GM23338 (cell line): ENCODE measurements around the gene SBF1.

Source experiments
- CREB1 ChIP-seq: fragments of 250-450 bp; sonication (Bioruptor Pico); IDR thresholded peaks from 2 replicates; pipeline ENCODE4 v1.5.0; 2020; ENCODE audit warnings: low read depth, mild to moderate bottlenecking, moderate library complexity
- EZH2 ChIP-seq: fragments of 200-600 bp; sonication (generic); IDR thresholded peaks from one replicate; pipeline ENCODE4 v1.8.0; 2017; ENCODE audit warnings: antibody characterized with exemption, mild to moderate bottlenecking, low read depth; ENCODE audit not compliant: unreplicated experiment
- EZH2phosphoT487 ChIP-seq: fragments of 200-600 bp; sonication (generic); IDR thresholded peaks from one replicate; pipeline ENCODE4 v1.8.1; 2018; ENCODE audit warnings: antibody characterized with exemption; ENCODE audit not compliant: unreplicated experiment
- JUNB ChIP-seq: IDR thresholded peaks from one replicate; pipeline ENCODE4 v1.6.1; 2016; ENCODE audit warnings: antibody characterized with exemption; ENCODE audit not compliant: unreplicated experiment
- NANOG ChIP-seq: IDR thresholded peaks from 2 replicates; pipeline ENCODE4 v1.6.1; 2016; ENCODE audit warnings: antibody characterized with exemption, borderline replicate concordance
- POLR2AphosphoS5 ChIP-seq: IDR thresholded peaks from 2 replicates; pipeline ENCODE4 v1.6.1; 2016; ENCODE audit warnings: antibody characterized with exemption, low read depth
- STAT1 ChIP-seq: IDR thresholded peaks from one replicate; pipeline ENCODE4 v1.6.1; 2016; ENCODE audit warnings: antibody characterized with exemption; ENCODE audit not compliant: unreplicated experiment
- ZNF114 ChIP-seq: fragments of 250-450 bp; sonication (Bioruptor Pico); IDR thresholded peaks from 2 replicates; pipeline ENCODE4 v1.5.0; 2020; ENCODE audit warnings: mild to moderate bottlenecking, moderate library complexity
- ZNF331 ChIP-seq: fragments of 250-450 bp; sonication (Bioruptor Pico); IDR thresholded peaks from 2 replicates; pipeline ENCODE4 v1.5.0; 2020; ENCODE audit warnings: low read depth, mild to moderate bottlenecking, moderate library complexity
- ZNF462 ChIP-seq: fragments of 250-450 bp; sonication (Bioruptor Pico); IDR thresholded peaks from 2 replicates; pipeline ENCODE4 v1.5.0; 2020; ENCODE audit warnings: mild to moderate bottlenecking, moderate library complexity
- TF ChIP-seq, protein P1 (sequence below), 2 experiments: fragments of 200-600 bp in 1 of 2; sonication (generic) in 1 of 2; conservative IDR thresholded peaks; 2 replicates each; pipeline versions ENCODE4 v1.5.1 to v1.6.1; 2016 to 2017; ENCODE audit warnings: antibody characterized with exemption in 2 of 2, low read depth in 2 of 2, mild to moderate bottlenecking in 2 of 2, moderate library complexity in 1 of 2
- TF ChIP-seq, protein P2 (sequence below): IDR thresholded peaks from one replicate; pipeline ENCODE4 v1.6.1; 2018; ENCODE audit warnings: antibody characterized with exemption; ENCODE audit not compliant: unreplicated experiment
- TF ChIP-seq, protein P3 (sequence below): IDR thresholded peaks from 2 replicates; pipeline ENCODE4 v1.6.1; 2016; ENCODE audit warnings: antibody characterized with exemption

DNA sequence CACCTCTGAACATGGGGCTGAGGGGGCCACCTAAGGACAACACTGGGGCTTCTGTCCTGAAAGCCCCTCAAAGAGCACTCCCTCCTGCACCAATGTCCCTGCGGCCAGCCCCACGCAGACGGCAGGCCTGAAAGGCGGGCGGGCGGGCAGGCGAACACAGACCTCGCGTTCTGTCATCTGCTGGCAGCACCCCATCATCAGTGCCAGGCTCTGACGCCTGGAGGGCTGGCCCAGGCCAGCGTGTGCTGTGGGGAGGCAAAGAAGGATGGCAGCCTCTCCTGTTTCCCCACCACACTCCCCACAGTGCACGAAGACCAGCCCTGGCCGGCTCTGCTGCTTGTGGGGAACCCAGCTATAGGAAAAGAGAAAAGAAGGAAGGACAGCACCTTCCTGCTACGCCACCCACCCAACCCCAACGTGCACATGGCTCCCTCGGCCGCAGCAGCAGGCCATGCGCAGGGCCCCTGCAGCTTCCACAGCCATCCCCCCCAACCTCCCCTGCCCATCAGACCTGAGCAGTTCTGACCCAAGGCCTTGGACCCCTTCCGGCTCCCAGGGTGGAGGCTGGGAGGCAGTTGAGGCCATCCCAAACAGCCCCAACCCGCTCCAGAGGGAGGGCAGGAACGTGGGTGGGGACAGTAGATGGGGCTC is 3.5 kb downstream of the SBF1 start:
- TF ChIP-seq JUNB: no peak
- TF ChIP-seq, protein P1, sequence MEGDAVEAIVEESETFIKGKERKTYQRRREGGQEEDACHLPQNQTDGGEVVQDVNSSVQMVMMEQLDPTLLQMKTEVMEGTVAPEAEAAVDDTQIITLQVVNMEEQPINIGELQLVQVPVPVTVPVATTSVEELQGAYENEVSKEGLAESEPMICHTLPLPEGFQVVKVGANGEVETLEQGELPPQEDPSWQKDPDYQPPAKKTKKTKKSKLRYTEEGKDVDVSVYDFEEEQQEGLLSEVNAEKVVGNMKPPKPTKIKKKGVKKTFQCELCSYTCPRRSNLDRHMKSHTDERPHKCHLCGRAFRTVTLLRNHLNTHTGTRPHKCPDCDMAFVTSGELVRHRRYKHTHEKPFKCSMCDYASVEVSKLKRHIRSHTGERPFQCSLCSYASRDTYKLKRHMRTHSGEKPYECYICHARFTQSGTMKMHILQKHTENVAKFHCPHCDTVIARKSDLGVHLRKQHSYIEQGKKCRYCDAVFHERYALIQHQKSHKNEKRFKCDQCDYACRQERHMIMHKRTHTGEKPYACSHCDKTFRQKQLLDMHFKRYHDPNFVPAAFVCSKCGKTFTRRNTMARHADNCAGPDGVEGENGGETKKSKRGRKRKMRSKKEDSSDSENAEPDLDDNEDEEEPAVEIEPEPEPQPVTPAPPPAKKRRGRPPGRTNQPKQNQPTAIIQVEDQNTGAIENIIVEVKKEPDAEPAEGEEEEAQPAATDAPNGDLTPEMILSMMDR (conservative IDR thresholded peaks at IDR 0.05; ENCODE audit: low read depth in 2 of 2): no peak
- TF ChIP-seq, protein P2, sequence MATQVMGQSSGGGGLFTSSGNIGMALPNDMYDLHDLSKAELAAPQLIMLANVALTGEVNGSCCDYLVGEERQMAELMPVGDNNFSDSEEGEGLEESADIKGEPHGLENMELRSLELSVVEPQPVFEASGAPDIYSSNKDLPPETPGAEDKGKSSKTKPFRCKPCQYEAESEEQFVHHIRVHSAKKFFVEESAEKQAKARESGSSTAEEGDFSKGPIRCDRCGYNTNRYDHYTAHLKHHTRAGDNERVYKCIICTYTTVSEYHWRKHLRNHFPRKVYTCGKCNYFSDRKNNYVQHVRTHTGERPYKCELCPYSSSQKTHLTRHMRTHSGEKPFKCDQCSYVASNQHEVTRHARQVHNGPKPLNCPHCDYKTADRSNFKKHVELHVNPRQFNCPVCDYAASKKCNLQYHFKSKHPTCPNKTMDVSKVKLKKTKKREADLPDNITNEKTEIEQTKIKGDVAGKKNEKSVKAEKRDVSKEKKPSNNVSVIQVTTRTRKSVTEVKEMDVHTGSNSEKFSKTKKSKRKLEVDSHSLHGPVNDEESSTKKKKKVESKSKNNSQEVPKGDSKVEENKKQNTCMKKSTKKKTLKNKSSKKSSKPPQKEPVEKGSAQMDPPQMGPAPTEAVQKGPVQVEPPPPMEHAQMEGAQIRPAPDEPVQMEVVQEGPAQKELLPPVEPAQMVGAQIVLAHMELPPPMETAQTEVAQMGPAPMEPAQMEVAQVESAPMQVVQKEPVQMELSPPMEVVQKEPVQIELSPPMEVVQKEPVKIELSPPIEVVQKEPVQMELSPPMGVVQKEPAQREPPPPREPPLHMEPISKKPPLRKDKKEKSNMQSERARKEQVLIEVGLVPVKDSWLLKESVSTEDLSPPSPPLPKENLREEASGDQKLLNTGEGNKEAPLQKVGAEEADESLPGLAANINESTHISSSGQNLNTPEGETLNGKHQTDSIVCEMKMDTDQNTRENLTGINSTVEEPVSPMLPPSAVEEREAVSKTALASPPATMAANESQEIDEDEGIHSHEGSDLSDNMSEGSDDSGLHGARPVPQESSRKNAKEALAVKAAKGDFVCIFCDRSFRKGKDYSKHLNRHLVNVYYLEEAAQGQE: no peak
- no peak for TF ChIP-seq POLR2AphosphoS5
- TF ChIP-seq, protein P3, sequence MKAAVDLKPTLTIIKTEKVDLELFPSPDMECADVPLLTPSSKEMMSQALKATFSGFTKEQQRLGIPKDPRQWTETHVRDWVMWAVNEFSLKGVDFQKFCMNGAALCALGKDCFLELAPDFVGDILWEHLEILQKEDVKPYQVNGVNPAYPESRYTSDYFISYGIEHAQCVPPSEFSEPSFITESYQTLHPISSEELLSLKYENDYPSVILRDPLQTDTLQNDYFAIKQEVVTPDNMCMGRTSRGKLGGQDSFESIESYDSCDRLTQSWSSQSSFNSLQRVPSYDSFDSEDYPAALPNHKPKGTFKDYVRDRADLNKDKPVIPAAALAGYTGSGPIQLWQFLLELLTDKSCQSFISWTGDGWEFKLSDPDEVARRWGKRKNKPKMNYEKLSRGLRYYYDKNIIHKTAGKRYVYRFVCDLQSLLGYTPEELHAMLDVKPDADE: no peak
- TF ChIP-seq STAT1: no peak
- no peak for TF ChIP-seq EZH2
- TF ChIP-seq EZH2phosphoT487: no peak
- TF ChIP-seq CREB1 (CRISPR knock-in tag): no peak
- no peak for TF ChIP-seq ZNF114 (CRISPR knock-in tag)
- no peak for TF ChIP-seq ZNF331 (CRISPR knock-in tag)
- no peak for TF ChIP-seq NANOG
- TF ChIP-seq ZNF462 (CRISPR knock-in tag): no peak
